Suprapubic skin (tissue), 3 donors: ENCODE results near the gene ZNF497.

Experiments used
- EP300 ChIP-seq: sonication (generic); formaldehyde crosslinking; IDR thresholded peaks from one replicate; pipeline ENCODE4 v1.6.1; 2017; ENCODE audit warnings: antibody characterized with exemption
- POLR2A ChIP-seq, 2 donors: fragments of 450-650 bp; IDR thresholded peaks; one replicate each; pipeline ENCODE4 v1.6.1; 2017; ENCODE audit warnings: antibody characterized with exemption in 2 of 2, mild to moderate bottlenecking in 2 of 2, moderate library complexity in 2 of 2
- TF ChIP-seq, protein P1 (sequence below), 2 donors: fragments of 200-600 bp in 1 of 2; fragments of 450-650 bp in 1 of 2; sonication (generic) in 1 of 2; IDR thresholded peaks; one replicate each; pipeline ENCODE4 v1.5.1; 2016 to 2019; ENCODE audit warnings: antibody characterized with exemption in 2 of 2, mild to moderate bottlenecking in 1 of 2, moderate library complexity in 1 of 2

- TF ChIP-seq, protein P1, sequence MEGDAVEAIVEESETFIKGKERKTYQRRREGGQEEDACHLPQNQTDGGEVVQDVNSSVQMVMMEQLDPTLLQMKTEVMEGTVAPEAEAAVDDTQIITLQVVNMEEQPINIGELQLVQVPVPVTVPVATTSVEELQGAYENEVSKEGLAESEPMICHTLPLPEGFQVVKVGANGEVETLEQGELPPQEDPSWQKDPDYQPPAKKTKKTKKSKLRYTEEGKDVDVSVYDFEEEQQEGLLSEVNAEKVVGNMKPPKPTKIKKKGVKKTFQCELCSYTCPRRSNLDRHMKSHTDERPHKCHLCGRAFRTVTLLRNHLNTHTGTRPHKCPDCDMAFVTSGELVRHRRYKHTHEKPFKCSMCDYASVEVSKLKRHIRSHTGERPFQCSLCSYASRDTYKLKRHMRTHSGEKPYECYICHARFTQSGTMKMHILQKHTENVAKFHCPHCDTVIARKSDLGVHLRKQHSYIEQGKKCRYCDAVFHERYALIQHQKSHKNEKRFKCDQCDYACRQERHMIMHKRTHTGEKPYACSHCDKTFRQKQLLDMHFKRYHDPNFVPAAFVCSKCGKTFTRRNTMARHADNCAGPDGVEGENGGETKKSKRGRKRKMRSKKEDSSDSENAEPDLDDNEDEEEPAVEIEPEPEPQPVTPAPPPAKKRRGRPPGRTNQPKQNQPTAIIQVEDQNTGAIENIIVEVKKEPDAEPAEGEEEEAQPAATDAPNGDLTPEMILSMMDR (IDR thresholded peaks at IDR 0.05): no peak
- TF ChIP-seq POLR2A (IDR thresholded peaks at IDR 0.05): no peak
- TF ChIP-seq EP300: no peak
These were observed 10.4 kb downstream of the ZNF497 start for GRCh38 chr19:58351990-58352755.
